ENCODE data around the gene CASP7. TPM values are rescaled to one million over a fixed set of nuclear protein-coding genes. Genes with fewer than 3 reads are reported as not detected.

CASP7 gene
- total RNA-seq, 3 donors from 2014 or later (not counting 1 experiment from before 2014, with no cell fraction given): 13.4 to 20.0 (median 14.9) TPM

- no peak overlapping the region for H3K4me3 Mint-ChIP-seq
- Histone ChIP-seq H3K4me3 (ENCODE audit: low read length) (no peak overlapping the region), H3K36me3 (ENCODE audit: control insufficient read depth, insufficient read depth, low read length) (no peaks in the 10 kb centered on the region), H3K27me3 (ENCODE audit: control insufficient read depth, insufficient read depth, low read length) (no peaks in the 10 kb centered on the region), H3K9me3 (ENCODE audit: control insufficient read depth, insufficient read depth, low read length) (no peaks in the 10 kb centered on the region), H3K27ac (ENCODE audit: low read length) (no peak overlapping the region), H3K4me1 (ENCODE audit: control insufficient read depth, insufficient read depth, low read length) (no peaks in the 10 kb centered on the region)
- no peaks in the 10 kb centered on the region for H3K36me3 Mint-ChIP-seq
- ATAC-seq (no peak), DNase-seq (no peak)
- 83% methylated on average over 3 of the region's 3 CpGs for WGBS (ENCODE audit: insufficient coverage)
- no peak for TF ChIP-seq CTCF (IDR thresholded peaks at IDR 0.05)
- H3K27me3 Mint-ChIP-seq (ENCODE audit: low read depth in 2 of 2): peaks cover 18 to 45% of the 10 kb centered on the region in 2 donors
- H3K4me1 Mint-ChIP-seq: no peaks in the 10 kb centered on the region
- H3K27ac Mint-ChIP-seq: no peak overlapping the region
- peaks cover 0 to 2% of the 10 kb centered on the region in 2 donors for H3K9me3 Mint-ChIP-seq
- intact Hi-C loops (cut with micrococcal nuclease): no loop called here
Measured at GRCh38 chr10:113639966-113640365, 39.7 kb upstream of the CASP7 start.

- DNase-seq: no peak
- no peaks in the 10 kb centered on the region for H3K4me1 ChIP-seq (ENCODE audit: control insufficient read depth, insufficient read depth, low read length)
- intact Hi-C loops (cut with micrococcal nuclease): no loop called here
- H3K27me3 ChIP-seq (ENCODE audit: control insufficient read depth, insufficient read depth, low read length): no peaks in the 10 kb centered on the region
- no peaks in the 10 kb centered on the region for H3K9me3 ChIP-seq (ENCODE audit: control insufficient read depth, insufficient read depth, low read length)
- no peak overlapping the region for H3K4me3 ChIP-seq (ENCODE audit: low read length)
- ATAC-seq: no peak
- no peaks in the 10 kb centered on the region for H3K36me3 Mint-ChIP-seq
- peaks cover 8 to 39% of the 10 kb centered on the region in 2 donors for H3K27me3 Mint-ChIP-seq (ENCODE audit: low read depth in 2 of 2)
- no peak overlapping the region for H3K4me3 Mint-ChIP-seq
- TF ChIP-seq CTCF (IDR thresholded peaks at IDR 0.05): no peak
- no peak overlapping the region for H3K27ac ChIP-seq (ENCODE audit: low read length)
- H3K4me1 Mint-ChIP-seq: no peaks in the 10 kb centered on the region
- 80% methylated on average over 3 of the region's 4 CpGs for WGBS (ENCODE audit: insufficient coverage)
- H3K27ac Mint-ChIP-seq: no peak overlapping the region
- no peaks in the 10 kb centered on the region for H3K36me3 ChIP-seq (ENCODE audit: control insufficient read depth, insufficient read depth, low read length)
- no peaks in the 10 kb centered on the region for H3K9me3 Mint-ChIP-seq
Measured at GRCh38 chr10:113641702-113642101, 38.0 kb upstream of the CASP7 start.

- H3K27me3 ChIP-seq (ENCODE audit: control insufficient read depth, insufficient read depth, low read length): no peaks in the 10 kb centered on the region
- no peak overlapping the region for H3K4me3 ChIP-seq (ENCODE audit: low read length)
- no peaks in the 10 kb centered on the region for H3K9me3 ChIP-seq (ENCODE audit: control insufficient read depth, insufficient read depth, low read length)
- intact Hi-C loops (cut with micrococcal nuclease): no loop called here
- peaks cover 11 to 47% of the 10 kb centered on the region in 2 donors for H3K27me3 Mint-ChIP-seq (ENCODE audit: low read depth in 2 of 2)
- 100% methylated on average over 1 of the region's 4 CpGs for WGBS (ENCODE audit: insufficient coverage)
- H3K4me1 Mint-ChIP-seq: no peaks in the 10 kb centered on the region
- TF ChIP-seq CTCF (IDR thresholded peaks at IDR 0.05): no peak
- DNase-seq: no peak
- H3K4me1 ChIP-seq (ENCODE audit: control insufficient read depth, insufficient read depth, low read length): no peaks in the 10 kb centered on the region
- H3K9me3 Mint-ChIP-seq: no peaks in the 10 kb centered on the region
- no peaks in the 10 kb centered on the region for H3K36me3 Mint-ChIP-seq
- H3K27ac Mint-ChIP-seq: no peak overlapping the region
- H3K27ac ChIP-seq (ENCODE audit: low read length): no peak overlapping the region
- no peak overlapping the region for H3K4me3 Mint-ChIP-seq
- no peaks in the 10 kb centered on the region for H3K36me3 ChIP-seq (ENCODE audit: control insufficient read depth, insufficient read depth, low read length)
- ATAC-seq: no peak
Measured at GRCh38 chr10:113643183-113643582, 36.5 kb upstream of the CASP7 start.

Data from natural killer cell (primary cell).